HG02678 (cell line): ENCODE results near the gene STX1A.
A peak's percentile ranks its signal among the peaks of the same experiment; 100 is the strongest.
"Not testable (repeated sequence)": the region's sequence is repeated elsewhere in the genome, so short reads cannot be mapped to it uniquely, and the experiment has no call there.

ENCODE experiments used
- ATAC-seq: cut with Tn5 transposase; IDR thresholded peaks from one replicate; pipeline ENCODE4 v1.9.1; 2021; ENCODE audit warnings: mild to moderate bottlenecking, moderate library complexity; ENCODE audit not compliant: unreplicated experiment

The STX1A gene

DNA sequence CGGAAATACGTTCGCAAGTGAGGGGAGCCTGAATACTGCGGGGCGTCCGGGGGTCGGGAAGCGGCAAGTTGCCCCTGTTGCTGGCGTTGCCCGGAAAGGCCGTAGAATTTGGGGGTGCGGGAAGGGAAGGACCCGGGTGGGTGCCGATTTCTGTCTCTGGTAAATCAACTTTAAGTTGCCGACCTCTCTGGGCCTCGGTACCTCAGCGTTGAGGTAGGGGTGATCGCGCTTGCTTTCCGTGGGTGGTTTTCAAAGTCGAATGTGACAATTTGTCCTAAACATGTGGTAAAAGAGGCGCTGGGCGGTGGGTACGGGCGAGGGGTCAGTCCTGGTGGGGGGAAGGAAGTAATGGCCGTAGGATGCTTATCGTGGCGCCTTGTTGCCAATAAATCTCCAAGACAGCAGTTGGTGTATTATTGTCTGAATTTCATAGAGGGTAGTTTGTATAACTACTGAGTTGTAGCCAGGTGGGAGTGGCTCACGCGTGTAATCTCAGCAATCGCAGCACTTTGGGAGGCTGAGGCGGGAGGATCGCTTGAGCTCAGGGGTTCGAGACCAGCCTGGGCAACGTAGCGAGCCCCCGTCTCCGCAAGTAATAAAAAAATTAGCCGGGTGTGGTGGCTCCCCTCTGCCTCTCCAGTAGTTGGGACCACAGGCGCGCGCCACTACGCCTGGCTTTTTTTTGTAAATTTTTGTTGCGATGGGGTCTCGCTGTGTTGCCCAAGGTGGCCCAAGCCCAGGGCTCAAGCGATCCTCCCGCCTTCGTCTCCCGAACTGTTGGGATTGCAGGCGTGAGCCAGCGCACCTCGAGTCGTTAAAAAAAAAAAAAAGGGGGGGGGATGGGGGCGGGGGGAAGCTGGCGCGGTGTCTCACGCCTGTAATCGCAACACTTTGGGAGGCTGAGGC is 35.4 kb downstream of the STX1A start:
- no peak for ATAC-seq

DNA sequence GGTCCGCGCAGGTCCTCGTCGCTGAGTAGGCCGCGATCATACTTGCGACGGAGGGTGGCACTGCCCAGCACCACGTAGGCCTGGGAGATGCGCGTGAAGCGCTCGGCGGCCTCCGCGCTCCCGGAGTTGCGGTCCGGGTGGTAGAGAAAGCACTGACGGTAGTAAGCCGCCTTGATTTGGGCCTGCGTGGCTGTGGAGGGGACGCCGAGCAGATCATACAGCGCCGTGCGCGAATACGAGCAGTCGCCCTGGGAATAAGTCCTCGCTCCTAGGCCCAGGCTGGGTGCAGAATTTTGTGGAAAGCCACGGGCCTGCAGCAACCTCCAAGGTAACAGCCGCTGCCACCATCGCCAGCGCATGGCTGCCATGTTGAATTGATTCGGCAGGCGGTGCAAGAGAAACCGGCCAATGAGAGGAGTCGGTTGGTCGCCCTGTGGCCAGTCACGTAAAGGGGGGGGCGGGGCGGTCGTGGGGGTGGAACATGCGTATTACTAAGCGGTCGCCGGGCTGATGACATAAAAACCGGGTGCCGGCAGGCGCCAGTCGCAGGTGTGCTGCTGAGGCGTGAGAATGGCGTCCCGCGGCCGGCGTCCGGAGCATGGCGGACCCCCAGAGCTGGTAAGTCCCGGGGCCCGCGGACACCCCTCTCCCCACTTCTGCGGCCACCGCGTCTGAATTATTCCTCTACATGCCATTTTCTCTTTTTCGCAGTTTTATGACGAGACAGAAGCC is 36.2 kb downstream of the STX1A start, which contains the start of the genes BUD23 and DNAJC30:
BUD23 (plus strand) TSS at position 542 of the 732 bp plus-strand sequence; CDS start at position 571, 29 bp downstream.
DNAJC30 (minus strand) TSS at position 398 of the 732 bp plus-strand sequence; CDS start at position 368, 30 bp downstream.
- peak; percentile 96 for ATAC-seq

DNA sequence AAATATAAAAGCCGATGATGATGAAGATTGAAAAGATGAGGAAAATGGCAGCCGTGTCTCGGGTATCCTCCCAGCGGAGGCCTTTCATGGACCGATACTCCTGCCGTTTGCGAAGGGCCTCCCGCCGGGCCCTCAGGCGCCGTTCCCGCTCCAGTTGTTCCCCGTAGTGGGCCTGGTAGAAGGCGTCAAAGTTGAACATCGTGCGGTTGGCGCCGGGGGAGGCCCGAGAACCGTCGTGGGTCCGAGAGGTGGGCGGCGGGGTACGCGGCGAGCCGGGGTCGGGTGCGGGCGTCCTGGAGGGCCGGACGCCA is 36.8 kb downstream of the STX1A start:
- ATAC-seq = no peak

- no peak for ATAC-seq
Measured at GRCh38 chr7:73681031-73681430, 38.4 kb downstream of the STX1A start.

GRCh38 chr7:73680501-73680900 is 39.0 kb downstream of the STX1A start:
- ATAC-seq = no peak

- no peak for ATAC-seq
Measured at GRCh38 chr7:73679709-73680108, 39.8 kb downstream of the STX1A start.

- no peak for ATAC-seq
Measured at GRCh38 chr7:73678862-73679261, 40.6 kb downstream of the STX1A start.

GRCh38 chr7:73676062-73676461 is 43.4 kb downstream of the STX1A start:
- ATAC-seq = not testable (repeated sequence)

DNA sequence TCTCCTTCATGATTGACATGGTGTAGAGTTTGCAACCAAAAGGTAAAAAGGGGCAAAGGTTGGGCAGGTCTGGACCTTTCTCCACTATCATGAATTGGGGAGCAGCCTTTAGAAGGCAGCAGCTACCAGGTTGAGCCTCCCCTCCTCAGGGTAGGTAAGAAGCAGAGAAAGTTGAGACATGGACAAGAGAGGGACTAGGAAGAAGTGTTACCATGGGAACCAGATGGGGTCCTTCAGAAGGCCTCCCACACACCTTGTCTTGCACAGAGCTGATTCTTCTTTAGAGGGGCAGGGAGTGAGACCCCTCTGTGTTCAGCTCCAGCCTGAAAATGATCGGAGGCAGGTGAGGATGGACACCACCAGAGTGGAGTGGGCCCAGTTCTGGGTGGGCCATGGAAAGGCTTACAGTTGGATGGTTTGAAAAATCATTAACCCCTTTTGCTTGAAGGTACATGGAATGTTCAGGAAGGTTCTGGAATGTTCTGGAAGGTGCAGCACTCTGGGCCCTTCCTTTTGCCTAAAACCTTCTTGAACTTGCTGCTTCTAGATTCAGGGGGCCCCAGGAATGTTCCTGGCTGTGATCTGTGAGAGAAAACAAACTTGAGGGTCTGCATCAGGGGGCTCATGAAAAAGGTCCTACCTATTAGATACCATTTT is 44.9 kb downstream of the STX1A start:
- no peak for ATAC-seq

DNA sequence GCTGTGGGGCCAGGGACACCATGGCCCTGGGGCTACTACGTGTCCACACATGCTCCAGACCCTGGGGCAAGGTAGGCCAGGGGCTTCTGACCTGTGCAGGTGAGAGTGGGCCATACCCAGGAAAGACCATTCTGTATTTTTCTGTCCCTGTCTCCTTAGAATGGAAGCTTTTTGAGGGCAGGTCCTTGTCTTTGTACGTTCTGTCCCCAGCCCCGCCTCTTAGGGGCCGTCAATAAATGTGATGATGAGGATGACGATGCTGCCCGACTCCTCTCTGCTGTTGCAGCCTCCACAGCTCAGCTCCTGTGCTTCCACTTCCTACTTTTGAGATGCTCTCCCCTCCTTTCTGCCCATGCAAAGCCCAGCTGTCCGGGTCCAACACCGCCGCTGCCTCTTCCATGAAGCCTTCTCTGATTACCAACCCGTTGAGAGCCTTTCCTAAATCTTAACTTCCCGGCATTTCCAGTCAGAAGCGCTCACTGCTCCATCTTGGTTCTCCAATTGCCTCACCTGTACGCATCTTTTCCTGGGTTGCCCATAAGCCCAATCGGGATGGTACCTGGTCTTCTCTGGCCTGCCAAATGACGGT is 47.5 kb downstream of the STX1A start:
- no peak for ATAC-seq

- no peak for ATAC-seq
Measured at GRCh38 chr7:73671322-73671661, 48.2 kb downstream of the STX1A start.

GRCh38 chr7:73669858-73670385 is 49.5 kb downstream of the STX1A start:
- ATAC-seq = no peak

- no peak for ATAC-seq
Measured at GRCh38 chr7:73669288-73669701, 50.2 kb downstream of the STX1A start.

- ATAC-seq = no peak
Measured at GRCh38 chr7:73668886-73669230, 50.6 kb downstream of the STX1A start.

DNA sequence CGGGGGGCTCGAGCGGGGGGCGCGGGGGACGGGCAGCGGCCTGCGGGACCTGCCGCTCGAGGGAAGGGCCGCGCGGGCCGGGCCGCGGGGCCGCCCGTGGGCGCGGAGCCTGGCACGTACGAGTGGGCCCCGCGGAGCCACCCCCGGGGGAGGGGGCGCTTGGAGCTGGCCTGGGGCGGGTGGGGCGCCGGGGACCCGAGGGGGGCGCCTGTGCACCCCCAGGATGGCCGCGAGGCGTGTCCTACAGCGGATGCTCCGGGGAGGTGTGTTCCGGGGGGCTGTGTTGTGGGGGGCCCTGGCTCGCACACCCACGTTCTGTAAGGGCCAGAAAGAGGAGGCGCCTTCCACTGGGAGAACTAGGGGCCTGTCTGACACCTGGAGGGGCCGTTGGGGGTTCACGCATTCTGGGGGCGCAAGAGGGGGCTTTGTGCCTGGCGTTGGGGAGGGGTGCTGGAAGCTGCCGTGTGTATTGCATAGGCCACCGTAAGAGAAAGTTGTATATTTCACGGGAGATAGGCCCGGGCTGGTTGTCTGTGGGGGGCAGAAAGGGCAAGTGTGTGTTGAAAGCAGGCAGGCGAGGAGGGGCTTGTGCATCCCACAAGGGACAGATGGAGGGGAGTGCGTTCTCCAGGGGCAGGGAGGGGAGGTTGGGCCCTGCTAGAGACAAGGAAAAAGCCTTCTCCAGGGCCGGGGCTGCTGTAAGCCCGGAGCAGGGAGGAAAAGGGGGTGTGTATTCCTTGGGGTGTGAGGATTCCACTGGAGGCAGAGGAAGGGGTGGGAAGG is 51.2 kb downstream of the STX1A start:
- peak; percentile 6 for ATAC-seq

GRCh38 chr7:73667344-73668102 is 51.9 kb downstream of the STX1A start, which contains the start of gene VPS37D:
Gene VPS37D, plus strand, starts transcription at chr7:73667831. Its CDS starts 128 bp downstream, at chr7:73667959.
- peak; percentile 91 for ATAC-seq

- ATAC-seq = no peak
Measured at GRCh38 chr7:73663033-73663432, 56.4 kb downstream of the STX1A start.

DNA sequence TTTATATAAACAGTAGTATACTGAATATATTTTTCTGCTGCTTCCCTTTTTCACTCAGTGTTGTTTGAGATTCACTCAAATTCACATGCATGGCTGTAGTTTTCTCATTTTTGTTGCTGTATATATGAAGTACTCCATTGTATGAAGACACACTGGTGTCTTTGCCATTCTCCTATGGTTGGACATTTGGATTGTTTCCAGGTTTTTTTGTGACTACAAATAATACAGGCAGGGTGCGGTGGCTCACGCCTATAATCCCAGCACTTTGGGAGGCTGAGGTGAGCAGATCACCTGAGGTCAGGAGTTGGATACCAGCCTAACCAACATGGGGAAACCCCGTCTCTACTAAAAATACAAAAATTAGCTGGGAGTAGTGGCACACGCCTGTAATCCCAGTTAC is 58.9 kb downstream of the STX1A start:
- ATAC-seq = not testable (repeated sequence)

DNA sequence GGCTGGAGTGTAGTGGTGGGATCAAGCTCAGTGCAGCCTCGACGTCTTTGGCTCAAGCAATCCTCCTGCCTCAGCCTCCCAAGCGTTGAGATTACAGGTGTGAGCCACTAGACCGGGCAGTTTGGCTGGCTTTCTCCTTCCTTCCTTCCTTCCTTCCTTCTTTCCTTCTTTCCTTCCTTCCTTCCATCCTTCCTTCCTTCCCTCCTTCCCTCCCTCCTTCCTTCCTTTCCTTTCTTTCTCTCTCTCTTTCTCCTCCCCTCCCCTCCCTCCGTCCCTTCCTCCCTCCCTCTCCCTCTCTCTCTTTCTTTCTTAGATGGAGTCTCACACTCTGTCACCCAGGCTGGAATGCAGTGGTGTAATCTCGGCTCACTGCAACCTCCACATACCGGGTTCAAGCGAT is 59.5 kb downstream of the STX1A start:
- no peak for ATAC-seq
